GM12878 (cell line): ENCODE measurements around the gene TFCP2L1. TPM values are rescaled to one million over a fixed set of nuclear protein-coding genes. Genes with fewer than 3 reads are reported as not detected.

ENCODE experiments used
- ATAC-seq: fragments of 200-7000 bp; cut with Tn5 transposase; 3 replicates; pipeline ENCODE4 v1.9.1; 2020; ENCODE audit warnings: mild to moderate bottlenecking, moderate library complexity
- BruUV-seq: library from RNA; stranded (reverse); fragments of 400-500 nt; replicated peaks from 2 replicates; lab custom pipeline; 2021; lab: Mats Ljungman, UMichigan
- CTCF ChIA-PET: fragments of 300-600 bp; sonication (Branson Sonifier 250); formaldehyde crosslinking; extraction: SDS; loops from one replicate; lab custom pipeline; 2021; ENCODE audit warnings: inconsistent platforms; lab: Yijun Ruan, JAX
- POLR2A ChIA-PET: fragments of 350-600 bp; formaldehyde crosslinking; extraction: SDS; loops from one replicate; lab custom pipeline; 2021; ENCODE audit warnings: inconsistent platforms; lab: Charles Lee
- RAD21 ChIA-PET: fragments of 300-600 bp; sonication (Branson Sonifier 250); formaldehyde crosslinking; loops from one replicate; lab custom pipeline; 2023; ENCODE audit warnings: antibody characterized with exemption; ENCODE audit not compliant: unreplicated experiment; lab: Charles Lee
- SMC1A ChIA-PET: fragments of 300-600 bp; sonication (Branson Sonifier 250); formaldehyde crosslinking; loops from one replicate; lab custom pipeline; 2023; ENCODE audit not compliant: unreplicated experiment, uncharacterized antibody; lab: Charles Lee
- DNase-seq: peaks from one replicate; pipeline ENCODE4 v3.0.0-alpha.2; 2011; ENCODE audit warnings: low read depth, low spot score
- FAIRE-seq: peaks from 3 replicates; lab custom pipeline; 2011; peaks lifted over from hg19 to GRCh38; lab: Jason Lieb, UNC
- H2AFZ ChIP-seq: 2 replicates; pipeline ENCODE4 v1.6.0; 2011; ENCODE audit warnings: low read depth, low read length, control low read depth; ENCODE audit not compliant: control insufficient read depth
- H3K27ac ChIP-seq: 2 replicates; pipeline ENCODE4 v1.5.1; 2011; ENCODE audit warnings: control low read depth; ENCODE audit not compliant: control insufficient read depth, insufficient read depth
- H3K27me3 ChIP-seq, 2 experiments: replicated peaks in 1 of 2; 2 replicates each; pipeline versions ENCODE4 v1.6.0 to v1.6.1; 2011; ENCODE audit warnings: low read length in 1 of 2; ENCODE audit not compliant: control insufficient read depth in 2 of 2, insufficient read depth in 2 of 2
- H3K36me3 ChIP-seq, 2 experiments: 2 replicates each; pipeline ENCODE4 v1.5.1; 2011; ENCODE audit warnings: low read length in 1 of 2; ENCODE audit not compliant: control insufficient read depth in 2 of 2, insufficient read depth in 2 of 2
- H3K4me1 ChIP-seq: 2 replicates; pipeline ENCODE4 v1.6.1; 2011; ENCODE audit warnings: mild to moderate bottlenecking, low read length, moderate library complexity, mixed read lengths; ENCODE audit not compliant: control insufficient read depth, insufficient read depth
- H3K4me2 ChIP-seq: 2 replicates; pipeline ENCODE4 v1.6.0; 2011; ENCODE audit warnings: control low read depth; ENCODE audit not compliant: control insufficient read depth, insufficient read depth
- H3K4me3 ChIP-seq: fragments of 200-600 bp; sonication (generic); 2 replicates; pipeline ENCODE4 v1.5.1; 2016
- H3K79me2 ChIP-seq: 2 replicates; pipeline ENCODE4 v1.6.0; 2011; ENCODE audit warnings: low read length; ENCODE audit not compliant: control insufficient read depth, insufficient read depth
- H3K9ac ChIP-seq: 2 replicates; pipeline ENCODE4 v1.8.0; 2011; ENCODE audit warnings: low read length, control low read depth, mixed read lengths; ENCODE audit not compliant: control insufficient read depth, insufficient read depth
- H3K9me3 ChIP-seq: replicated peaks from 3 replicates; pipeline ENCODE4 v1.5.1; 2011; ENCODE audit warnings: mild to moderate bottlenecking, low read length; ENCODE audit not compliant: control insufficient read depth, insufficient read depth
- H4K20me1 ChIP-seq: 2 replicates; pipeline ENCODE4 v1.6.0; 2011; ENCODE audit not compliant: control insufficient read depth, insufficient read depth
- ATF3 ChIP-seq: IDR thresholded peaks from 2 replicates; pipeline ENCODE4 v1.6.1; 2011; ENCODE audit warnings: low read depth, mild to moderate bottlenecking, low read length, moderate library complexity, borderline replicate concordance; ENCODE audit errors: extremely low read depth
- BCL3 ChIP-seq: IDR thresholded peaks from 2 replicates; pipeline ENCODE4 v1.6.1; 2011; ENCODE audit warnings: borderline replicate concordance, low read depth, mild to moderate bottlenecking, moderate library complexity, low read length; ENCODE audit not compliant: insufficient read depth, poor library complexity, severe bottlenecking
- ELK1 ChIP-seq: IDR thresholded peaks from 2 replicates; pipeline ENCODE4 v1.6.1; 2012; ENCODE audit warnings: low read depth, low read length, improper control_type of control experiment
- MYB ChIP-seq: fragments of 150-350 bp; IDR thresholded peaks from 2 replicates; pipeline ENCODE4 v1.6.1; 2014; ENCODE audit warnings: mild to moderate bottlenecking, low read depth, low read length, borderline replicate concordance
- MYC ChIP-seq: IDR thresholded peaks from 2 replicates; pipeline ENCODE4 v1.6.1; 2011; ENCODE audit warnings: mild to moderate bottlenecking, low read length, moderate library complexity, inconsistent platforms; ENCODE audit not compliant: insufficient read depth, insufficient replicate concordance, insufficient read length, severe bottlenecking
- NFYB ChIP-seq: IDR thresholded peaks from 2 replicates; pipeline ENCODE4 v1.6.1; 2011; ENCODE audit warnings: low read depth, mild to moderate bottlenecking, low read length, improper control_type of control experiment, moderate library complexity; ENCODE audit not compliant: insufficient read depth
- NR2C1 ChIP-seq: fragments of 450-650 bp; IDR thresholded peaks from 2 replicates; pipeline ENCODE4 v1.6.1; 2017; ENCODE audit warnings: antibody characterized with exemption, mild to moderate bottlenecking, moderate library complexity
- SMC3 ChIP-seq: IDR thresholded peaks from 2 replicates; pipeline ENCODE4 v1.6.1; 2011; ENCODE audit warnings: low read length, improper control_type of control experiment, borderline replicate concordance
- ZBTB33 ChIP-seq: fragments of 450-650 bp; IDR thresholded peaks from 2 replicates; pipeline ENCODE4 v1.6.1; 2017; ENCODE audit warnings: mild to moderate bottlenecking
- WGBS: methylation state at CpG from one replicate; pipeline ENCODE4 v1.1.6; 2016; ENCODE audit warnings: low lambda C conversion rate; ENCODE audit not compliant: insufficient replicate concordance, insufficient coverage; ENCODE audit errors: missing lambda C conversion rate; 5-methylcytosine and 5-hydroxymethylcytosine counted together
- in situ Hi-C: fragments of 300-500 bp; cut with MboI; formaldehyde crosslinking; loops from 9 replicates; pipeline ENCODE4 v1.14.3; 2018; ENCODE audit warnings: mixed read lengths
- intact Hi-C: fragments of 100-400 bp; cut with micrococcal nuclease; formaldehyde crosslinking; loops from one replicate; pipeline ENCODE4 v1.14.2; 2022; ENCODE audit not compliant: unreplicated experiment
- polyA plus RNA-seq, 11 experiments: library from polyadenylated mRNA; depleted of rRNA in 4 of 11; unstranded in 6 of 11; stranded (reverse) in 5 of 11; fragments of >200 nt; fragmentation: Nextera tagmentation in 4 of 11; fragmentation: Illumina TruSeq in 1 of 11; extraction: Ambion mirVana in 4 of 11; extraction: Trizol in 1 of 11; gene quantifications; 1 replicate in 1 of 11; 2 replicates in 10 of 11; pipeline versions ENCODE4 v1.2.1 to v1.2.3, GENCODE V29; 2011 to 2016; ENCODE audit warnings: inconsistent platforms in 2 of 11, missing spikeins in 2 of 11, low read depth in 1 of 11
- total RNA-seq, 4 experiments: library from RNA; depleted of rRNA in 3 of 4; stranded (reverse); fragments of >200 nt in 3 of 4; fragmentation: Illumina TruSeq in 1 of 4; extraction: Trizol in 1 of 4; gene quantifications; 2 replicates each; pipeline versions ENCODE4 v1.2.1 to v1.2.3, GENCODE V29; 2013 to 2021
- TF ChIP-seq, protein P1 (sequence below): fragments of 450-650 bp; IDR thresholded peaks from 2 replicates; pipeline ENCODE4 v1.6.1; 2016; ENCODE audit warnings: mild to moderate bottlenecking

TFCP2L1 gene
- total and polyA plus RNA-seq, 10 of the 15 experiments (the other 5 are each of a cell fraction or from before 2014, with no cell fraction given): 0.02 to 0.21 (median 0.09) TPM; not detected in 1

DNA sequence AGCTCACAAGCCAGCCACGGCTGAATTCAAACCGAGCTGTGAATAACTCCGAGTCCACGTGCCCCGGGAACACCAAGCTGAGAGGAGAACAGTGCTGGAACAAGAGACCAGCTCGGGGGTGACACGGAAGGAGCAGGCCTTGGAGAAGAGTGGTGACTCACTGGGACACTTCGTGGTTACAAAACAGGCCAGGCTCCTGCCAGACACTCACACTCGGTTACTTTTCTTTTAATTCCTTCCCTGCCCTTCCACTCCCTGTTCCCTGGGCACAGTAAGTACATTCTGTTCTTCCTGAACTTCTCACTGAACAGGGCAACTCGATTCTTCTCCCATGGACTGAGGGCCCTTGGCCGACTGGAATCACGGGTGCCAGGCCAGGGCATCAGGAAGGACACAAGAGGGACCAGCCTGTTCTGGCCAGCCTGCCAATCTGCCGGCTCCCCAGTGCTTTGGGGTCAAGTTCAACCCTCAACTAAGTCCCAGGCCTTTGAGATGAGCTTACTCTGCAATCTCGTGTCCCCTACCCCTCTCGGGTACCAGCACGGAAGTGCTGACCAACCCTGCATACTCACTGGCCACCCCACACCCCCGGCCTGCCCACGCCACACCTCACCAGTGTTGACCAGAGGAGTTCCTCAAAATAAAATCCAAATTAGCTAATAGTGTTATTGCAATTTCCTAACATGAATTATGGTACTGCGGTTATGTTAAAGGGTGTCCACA lies 87.5 kb downstream of the TFCP2L1 start:
- POLR2A ChIA-PET: no interaction called here
- Histone ChIP-seq H3K4me1 (no peaks in the 10 kb centered on the region), H3K27me3 (peaks cover 0 to 1% of the 10 kb centered on the region in 2 experiments; a peak in 2 of 4 replicates), H3K27ac (no peak overlapping the region), H3K4me2 (no peak overlapping the region), H3K36me3 (no peaks in the 10 kb centered on the region)
- in situ Hi-C loops: no loop called here
- 8% methylated on average over 18 of the region's 19 CpGs for WGBS
- TF ChIP-seq BCL3 (no peak), ELK1 (no peak), MYC (no peak), NFYB (no peak), NR2C1 (no peak), ZBTB33 (no peak), ATF3 (no peak), MYB (no peak), SMC3 (no peak)
- TF ChIP-seq, protein P1, sequence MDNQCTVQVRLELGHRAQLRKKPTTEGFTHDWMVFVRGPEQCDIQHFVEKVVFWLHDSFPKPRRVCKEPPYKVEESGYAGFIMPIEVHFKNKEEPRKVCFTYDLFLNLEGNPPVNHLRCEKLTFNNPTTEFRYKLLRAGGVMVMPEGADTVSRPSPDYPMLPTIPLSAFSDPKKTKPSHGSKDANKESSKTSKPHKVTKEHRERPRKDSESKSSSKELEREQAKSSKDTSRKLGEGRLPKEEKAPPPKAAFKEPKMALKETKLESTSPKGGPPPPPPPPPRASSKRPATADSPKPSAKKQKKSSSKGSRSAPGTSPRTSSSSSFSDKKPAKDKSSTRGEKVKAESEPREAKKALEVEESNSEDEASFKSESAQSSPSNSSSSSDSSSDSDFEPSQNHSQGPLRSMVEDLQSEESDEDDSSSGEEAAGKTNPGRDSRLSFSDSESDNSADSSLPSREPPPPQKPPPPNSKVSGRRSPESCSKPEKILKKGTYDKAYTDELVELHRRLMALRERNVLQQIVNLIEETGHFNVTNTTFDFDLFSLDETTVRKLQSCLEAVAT: no peak
- TF ChIP-seq, all 136 proteins: peak for 0
- BruUV-seq: no TSS peak
- ChIA-PET SMC1A (no interaction called here), CTCF (no interaction called here), RAD21 (no interaction called here)
- ATAC-seq (no peak), DNase-seq (no peak), FAIRE-seq (no peak)
- Histone ChIP-seq H3K9ac (no peak overlapping the region), H3K79me2 (no peaks in the 10 kb centered on the region), H3K9me3 (no peaks in the 10 kb centered on the region), H2AFZ (no peak overlapping the region), H3K4me3 (no peak overlapping the region), H4K20me1 (no peaks in the 10 kb centered on the region)
- intact Hi-C loops: no loop called here
